Astrocyte (in vitro differentiated cells and primary cell): ENCODE measurements around the gene EEF1B2.

Experiments
- CTCF ChIP-seq: IDR thresholded peaks from 2 replicates; pipeline ENCODE4 v1.5.1; 2011; ENCODE audit warnings: low read depth, mild to moderate bottlenecking, inconsistent platforms, low read length, moderate library complexity; ENCODE audit not compliant: insufficient read depth
- EZH2 ChIP-seq: IDR thresholded peaks from 2 replicates; pipeline ENCODE4 v1.6.1; 2012; ENCODE audit warnings: mild to moderate bottlenecking, low read length, inconsistent platforms; ENCODE audit not compliant: insufficient read depth

GRCh38 chr2:206158563-206159345 lies 941 bp upstream of the EEF1B2 start:
- TF ChIP-seq CTCF (no peak), EZH2 (no peak)
